HG03097 (cell line): ENCODE data around the gene TAF1D.
"Not testable (repeated sequence)": the region's sequence is repeated elsewhere in the genome, so short reads cannot be mapped to it uniquely, and the experiment has no call there.

Source experiments
- ATAC-seq: cut with Tn5 transposase; IDR thresholded peaks from one replicate; pipeline ENCODE4 v1.9.1; 2021; ENCODE audit not compliant: unreplicated experiment, low FRiP score

The TAF1D gene

DNA sequence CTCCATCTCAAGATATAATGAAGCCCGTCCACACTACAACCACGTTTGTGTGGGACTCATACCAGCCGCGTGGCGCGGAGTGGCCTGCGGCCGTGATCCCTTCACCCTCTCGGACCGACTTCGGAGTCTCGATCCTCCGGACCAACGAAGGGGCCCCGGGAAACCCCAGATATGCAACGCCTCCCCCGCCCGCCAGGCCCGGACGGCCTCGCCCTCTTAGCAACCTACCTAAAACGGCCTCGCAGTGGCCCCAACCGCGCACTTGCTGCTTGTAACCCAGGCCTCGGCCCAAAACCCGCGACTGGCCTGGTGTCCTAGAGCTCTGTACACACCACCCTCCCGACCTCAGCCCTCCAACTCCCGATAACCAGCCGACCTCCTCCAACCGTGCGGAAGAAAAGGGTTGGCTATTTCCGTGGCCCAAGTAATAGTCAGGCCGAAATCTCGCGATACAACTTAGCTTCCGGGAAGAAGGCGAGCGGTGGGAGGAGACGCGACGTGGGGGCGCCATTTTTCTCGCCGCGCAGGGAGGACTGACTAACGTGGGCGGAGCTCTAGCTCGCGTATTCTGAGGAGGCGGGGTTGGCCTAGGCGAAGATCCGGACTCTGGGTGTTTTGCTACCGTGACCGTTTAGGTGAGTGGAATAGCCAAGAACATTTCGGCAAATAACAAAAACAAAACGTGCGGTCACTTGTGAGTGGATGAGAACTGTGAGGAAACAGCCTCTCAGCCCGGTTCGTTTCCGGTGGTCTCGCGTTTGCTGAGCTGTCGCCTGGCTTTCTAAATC lies at the start of gene TAF1D, which contains the start of gene C11orf54:
TSS of gene TAF1D (minus strand) at position 402 of the 788 bp plus-strand sequence. CDS start 2,191 bp downstream, outside the sequence.
TSS of gene C11orf54 (plus strand) at position 579 of the 788 bp plus-strand sequence. CDS start 5,722 bp downstream, outside the sequence.
- ATAC-seq: peak; percentile 88

GRCh38 chr11:93784935-93785360 lies 43.7 kb upstream of the TAF1D start:
- ATAC-seq: peak; percentile 24

- peak; percentile 92 for ATAC-seq
These were observed 43.0 kb upstream of the TAF1D start, which contains the start of gene MED17 for GRCh38 chr11:93784145-93784934. TSS of gene MED17 (plus strand) at chr11:93784282. CDS start at chr11:93784514, 232 bp downstream.

DNA sequence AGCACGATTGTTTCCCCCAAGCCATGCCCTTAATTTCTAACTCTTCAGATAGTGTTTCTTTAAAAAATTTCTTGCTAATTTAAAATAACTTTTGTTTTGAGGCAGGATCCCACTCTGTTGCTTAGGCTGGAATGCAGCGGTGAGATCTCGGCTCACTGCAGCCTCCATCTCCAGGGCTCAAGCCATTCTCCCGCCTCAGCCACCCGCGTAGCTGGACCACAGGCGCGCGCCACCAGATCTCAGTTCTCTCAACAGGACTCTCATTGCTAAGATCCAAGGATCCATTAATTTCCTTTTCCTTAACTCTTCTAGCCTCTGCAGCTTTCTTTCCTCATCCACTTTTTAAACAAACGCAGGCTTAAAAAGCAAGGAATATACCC lies 42.5 kb upstream of the TAF1D start:
- ATAC-seq: peak; percentile 44

DNA sequence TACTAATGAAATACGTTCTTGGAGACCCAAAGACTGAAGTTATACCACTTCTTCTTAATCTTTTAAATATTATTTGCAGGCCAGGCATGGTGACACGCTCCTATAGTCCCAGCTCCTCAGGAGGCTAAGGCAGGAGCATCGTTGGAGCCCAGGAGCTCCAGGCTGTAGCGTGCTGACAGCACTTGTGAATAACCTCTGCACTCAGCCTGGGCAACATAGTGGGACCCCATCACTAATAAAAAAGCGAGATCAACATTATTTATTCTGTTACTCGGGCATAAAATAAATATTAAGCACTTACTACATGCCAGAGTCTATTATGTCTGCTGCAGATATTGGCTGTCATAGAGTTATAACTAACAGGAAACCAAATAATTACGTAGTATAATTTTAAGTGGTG lies 42.1 kb upstream of the TAF1D start:
- ATAC-seq: no peak

GRCh38 chr11:93775289-93775688 lies 34.0 kb upstream of the TAF1D start:
- ATAC-seq: no peak

GRCh38 chr11:93774560-93774959 lies 33.3 kb upstream of the TAF1D start:
- not testable (repeated sequence) for ATAC-seq

DNA sequence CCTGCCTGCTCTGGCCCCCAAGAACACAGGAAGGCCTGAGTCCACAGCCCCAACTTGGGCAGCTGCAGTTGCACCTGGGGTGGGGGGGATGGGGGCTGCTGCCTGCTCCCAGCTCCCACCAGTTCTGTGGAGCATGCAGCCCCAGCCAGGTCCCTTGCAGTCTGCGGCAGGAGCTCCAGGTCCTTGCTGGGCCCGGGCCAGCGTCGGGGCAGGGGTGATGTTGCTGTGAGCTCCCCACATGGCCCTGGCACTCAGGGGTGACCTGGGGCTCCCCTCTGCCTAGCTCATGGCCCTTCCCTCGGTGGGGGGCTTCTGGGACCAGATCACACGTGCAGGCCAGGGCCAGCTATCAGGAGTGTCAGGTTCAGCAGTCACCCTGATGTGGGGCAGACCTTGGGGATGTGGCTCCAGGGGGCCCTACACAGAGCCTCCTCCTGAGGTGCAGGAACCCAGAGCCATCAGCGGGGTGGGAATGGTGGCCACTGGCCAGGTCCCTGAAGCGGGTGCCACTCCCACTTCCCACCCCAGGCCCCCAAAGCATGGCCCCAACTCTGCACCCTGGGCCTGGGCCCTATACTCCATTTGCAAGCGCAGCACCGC lies 32.4 kb upstream of the TAF1D start:
- no peak for ATAC-seq

- ATAC-seq: no peak
These were observed 31.8 kb upstream of the TAF1D start for GRCh38 chr11:93773045-93773477.

- ATAC-seq: no peak
These were observed 30.8 kb upstream of the TAF1D start for GRCh38 chr11:93772123-93772522.

- no peak for ATAC-seq
These were observed 28.9 kb upstream of the TAF1D start for GRCh38 chr11:93770160-93770559.

DNA sequence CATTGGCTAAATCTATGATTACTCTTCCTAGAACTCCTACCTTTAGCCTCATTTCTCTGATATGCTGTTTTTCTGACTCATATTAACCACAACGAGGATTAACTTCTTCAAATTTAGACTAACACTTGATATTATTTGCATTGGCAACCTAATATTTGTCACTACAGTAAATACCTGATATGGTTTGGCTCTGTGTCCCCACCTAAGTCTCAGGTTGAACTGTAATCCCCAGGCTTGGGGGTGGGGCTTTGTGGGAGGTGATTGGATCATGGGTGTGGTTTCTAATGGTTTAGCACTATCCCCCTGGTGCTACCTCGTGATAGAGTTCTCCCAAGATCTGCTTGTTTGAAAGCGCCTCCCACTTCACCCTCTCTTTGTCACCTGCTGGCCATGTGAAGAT lies 25.7 kb upstream of the TAF1D start:
- ATAC-seq: no peak

GRCh38 chr11:93766504-93766903 lies 25.2 kb upstream of the TAF1D start:
- no peak for ATAC-seq

- no peak for ATAC-seq
These were observed 24.3 kb upstream of the TAF1D start for GRCh38 chr11:93765551-93765950.

GRCh38 chr11:93761910-93762309 lies 20.6 kb upstream of the TAF1D start:
- no peak for ATAC-seq

GRCh38 chr11:93759123-93759522 lies 17.8 kb upstream of the TAF1D start:
- ATAC-seq: not testable (repeated sequence)

DNA sequence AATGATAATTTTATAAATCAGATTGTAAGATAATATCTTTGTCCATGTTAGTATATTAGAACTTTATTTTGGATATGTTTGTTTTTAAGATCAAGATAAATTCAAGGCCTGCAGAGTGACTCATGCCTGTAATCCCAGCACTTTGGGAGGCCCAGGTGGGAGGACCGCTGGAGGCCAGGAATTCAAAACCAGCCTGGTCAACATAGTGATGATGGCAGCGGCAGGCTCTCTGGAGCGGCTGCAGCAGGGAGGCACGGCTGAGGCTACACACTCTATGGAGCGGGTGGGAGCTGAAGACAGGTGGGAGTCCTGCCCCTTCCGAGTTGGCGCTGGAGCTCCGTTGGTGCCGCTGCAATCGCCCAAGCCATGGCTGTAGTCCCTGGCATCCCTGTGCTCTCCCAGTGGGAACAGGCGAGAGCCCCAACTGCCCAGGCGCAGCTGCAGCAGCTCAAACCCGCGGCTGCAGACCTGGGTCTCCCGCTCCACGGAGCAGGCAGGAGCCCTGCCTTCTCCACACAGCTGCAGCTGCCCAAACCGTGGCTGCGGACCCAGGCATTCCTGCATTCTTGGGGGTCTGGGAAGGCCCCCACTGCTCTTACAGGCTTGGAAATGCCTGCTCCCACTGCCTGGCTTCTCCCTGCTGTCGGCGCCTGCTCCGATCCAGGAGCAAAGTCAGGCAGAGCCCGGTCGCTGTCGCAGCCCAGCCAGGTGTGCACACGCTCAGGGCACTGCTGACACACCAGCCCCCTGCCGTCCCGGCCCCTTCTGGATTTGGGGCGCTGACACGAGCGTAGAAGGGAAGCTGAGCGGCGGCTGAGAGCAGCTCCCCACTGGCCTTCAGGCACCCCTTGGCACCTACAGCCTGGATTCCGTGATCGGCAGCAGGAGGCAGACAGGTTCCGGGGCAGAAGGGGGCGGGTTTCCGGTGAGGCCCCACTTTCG lies 16.9 kb upstream of the TAF1D start:
- no peak for ATAC-seq

DNA sequence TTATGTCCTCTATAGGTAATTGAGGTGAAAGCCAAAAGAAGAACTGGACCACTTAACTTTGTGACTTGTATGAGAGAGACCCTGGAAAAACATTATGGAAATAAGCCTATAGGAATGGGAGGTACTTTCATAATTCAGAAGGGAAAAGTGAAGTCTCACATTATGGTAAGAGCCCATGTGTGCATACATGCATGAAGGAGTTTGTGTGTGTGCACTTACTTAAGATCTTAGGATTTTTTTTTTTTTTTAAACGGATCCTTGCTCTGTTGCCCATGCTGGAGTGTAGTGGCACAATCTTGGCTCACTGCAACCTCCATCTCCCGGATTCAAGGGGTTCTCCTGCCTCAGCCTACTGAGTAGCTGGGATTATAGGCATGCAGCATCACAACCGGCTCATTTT lies 16.0 kb upstream of the TAF1D start:
- ATAC-seq: no peak

- no peak for ATAC-seq
These were observed 15.5 kb upstream of the TAF1D start for GRCh38 chr11:93756748-93757147.

DNA sequence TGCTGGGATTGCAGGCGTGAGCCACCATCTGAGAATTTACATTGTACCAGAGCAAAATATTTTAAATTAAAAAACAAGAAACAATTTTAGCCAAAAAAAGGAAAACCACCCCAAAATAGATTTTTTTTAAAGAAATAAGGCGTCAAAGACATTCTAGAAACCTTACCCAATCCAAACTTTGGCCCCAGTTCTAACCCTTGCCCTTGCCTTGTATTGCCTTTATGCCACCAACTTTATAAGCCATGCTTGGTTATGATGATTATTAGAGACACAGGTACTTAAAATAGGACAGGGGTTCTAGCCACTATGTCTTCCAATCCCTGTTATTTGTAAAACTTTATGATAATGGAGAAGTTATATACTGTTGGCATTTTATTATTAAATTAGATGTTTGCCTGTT lies 11.9 kb upstream of the TAF1D start:
- no peak for ATAC-seq
